ENCODE data around the gene USP12.
"Not testable (repeated sequence)": the region's sequence is repeated elsewhere in the genome, so short reads cannot be mapped to it uniquely, and the experiment has no call there.

USP12 gene

GRCh38 chr13:27151798-27152599 lies 19.6 kb downstream of the USP12 start:
- DNase-seq (ENCODE audit: low read depth): no peak

GRCh38 chr13:27149702-27150101 lies 21.9 kb downstream of the USP12 start:
- DNase-seq (ENCODE audit: low read depth): no peak

GRCh38 chr13:27148900-27149299 lies 22.7 kb downstream of the USP12 start:
- DNase-seq (ENCODE audit: low read depth): no peak

- no peak for DNase-seq (ENCODE audit: low read depth)
These were observed 24.0 kb downstream of the USP12 start for GRCh38 chr13:27147530-27148170.

- DNase-seq (ENCODE audit: low read depth): no peak
These were observed 29.9 kb downstream of the USP12 start for GRCh38 chr13:27141746-27142145.

GRCh38 chr13:27141159-27141558 lies 30.5 kb downstream of the USP12 start:
- not testable (repeated sequence) for DNase-seq (ENCODE audit: low read depth)

- no peak for DNase-seq (ENCODE audit: low read depth)
These were observed 31.6 kb downstream of the USP12 start for GRCh38 chr13:27140060-27140459.

GRCh38 chr13:27139565-27139964 lies 32.0 kb downstream of the USP12 start:
- no peak for DNase-seq (ENCODE audit: low read depth)

GRCh38 chr13:27138457-27139093 lies 33.0 kb downstream of the USP12 start:
- no peak for DNase-seq (ENCODE audit: low read depth)

- no peak for DNase-seq (ENCODE audit: low read depth)
These were observed 33.9 kb downstream of the USP12 start for GRCh38 chr13:27137759-27138158.

GRCh38 chr13:27135023-27135422 lies 36.6 kb downstream of the USP12 start:
- no peak for DNase-seq (ENCODE audit: low read depth)

- DNase-seq (ENCODE audit: low read depth): no peak
These were observed 37.7 kb downstream of the USP12 start for GRCh38 chr13:27133889-27134288.

- no peak for DNase-seq (ENCODE audit: low read depth)
These were observed 39.1 kb downstream of the USP12 start for GRCh38 chr13:27132538-27132937.

- no peak for DNase-seq (ENCODE audit: low read depth)
These were observed 39.7 kb downstream of the USP12 start for GRCh38 chr13:27131906-27132305.

- no peak for DNase-seq (ENCODE audit: low read depth)
These were observed 40.5 kb downstream of the USP12 start for GRCh38 chr13:27130979-27131623.

- no peak for DNase-seq (ENCODE audit: low read depth)
These were observed 41.2 kb downstream of the USP12 start for GRCh38 chr13:27130223-27130978.

- DNase-seq (ENCODE audit: low read depth): no peak
These were observed 42.6 kb downstream of the USP12 start for GRCh38 chr13:27128825-27129627.

GRCh38 chr13:27126859-27127258 lies 44.8 kb downstream of the USP12 start:
- DNase-seq (ENCODE audit: low read depth): no peak

GRCh38 chr13:27125357-27126282 lies 46.0 kb downstream of the USP12 start:
- no peak for DNase-seq (ENCODE audit: low read depth)

GRCh38 chr13:27124571-27124970 lies 47.0 kb downstream of the USP12 start:
- no peak for DNase-seq (ENCODE audit: low read depth)
